ENCODE data around the gene CTSF. TPM values are rescaled to one million over a fixed set of nuclear protein-coding genes. Genes with fewer than 3 reads are reported as not detected.

CTSF gene
- total RNA-seq, 4 donors from 2014 or later, result 55.9 to 196 (median 121) TPM

- TF ChIP-seq, protein P1, sequence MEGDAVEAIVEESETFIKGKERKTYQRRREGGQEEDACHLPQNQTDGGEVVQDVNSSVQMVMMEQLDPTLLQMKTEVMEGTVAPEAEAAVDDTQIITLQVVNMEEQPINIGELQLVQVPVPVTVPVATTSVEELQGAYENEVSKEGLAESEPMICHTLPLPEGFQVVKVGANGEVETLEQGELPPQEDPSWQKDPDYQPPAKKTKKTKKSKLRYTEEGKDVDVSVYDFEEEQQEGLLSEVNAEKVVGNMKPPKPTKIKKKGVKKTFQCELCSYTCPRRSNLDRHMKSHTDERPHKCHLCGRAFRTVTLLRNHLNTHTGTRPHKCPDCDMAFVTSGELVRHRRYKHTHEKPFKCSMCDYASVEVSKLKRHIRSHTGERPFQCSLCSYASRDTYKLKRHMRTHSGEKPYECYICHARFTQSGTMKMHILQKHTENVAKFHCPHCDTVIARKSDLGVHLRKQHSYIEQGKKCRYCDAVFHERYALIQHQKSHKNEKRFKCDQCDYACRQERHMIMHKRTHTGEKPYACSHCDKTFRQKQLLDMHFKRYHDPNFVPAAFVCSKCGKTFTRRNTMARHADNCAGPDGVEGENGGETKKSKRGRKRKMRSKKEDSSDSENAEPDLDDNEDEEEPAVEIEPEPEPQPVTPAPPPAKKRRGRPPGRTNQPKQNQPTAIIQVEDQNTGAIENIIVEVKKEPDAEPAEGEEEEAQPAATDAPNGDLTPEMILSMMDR (IDR thresholded peaks at IDR 0.05; ENCODE audit: low read depth), result no peak
These were observed 3.4 kb downstream of the CTSF start for GRCh38 chr11:66564984-66565383.

DNA sequence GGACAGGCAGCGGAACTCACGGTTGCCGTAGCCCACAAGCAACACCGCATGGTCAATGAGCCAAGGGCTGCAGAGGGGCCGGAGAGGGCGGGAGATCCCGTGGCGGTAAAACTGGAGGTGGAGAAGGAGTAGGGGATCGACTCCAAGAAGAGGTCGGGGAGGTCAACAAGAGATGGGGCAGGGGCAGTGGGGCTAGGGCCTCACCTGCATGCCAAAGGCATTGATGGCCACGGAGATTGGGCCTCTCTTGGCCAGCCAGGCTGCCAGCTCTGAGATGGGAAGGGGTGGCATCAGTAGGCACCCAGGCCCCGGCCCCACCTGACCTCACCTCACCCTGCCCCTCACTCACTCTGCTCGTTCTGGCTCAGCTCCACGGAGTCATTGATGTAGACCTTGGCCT, 3.9 kb downstream of the CTSF start:
- TF ChIP-seq, protein P1 (IDR thresholded peaks at IDR 0.05; ENCODE audit: low read depth), result no peak

DNA sequence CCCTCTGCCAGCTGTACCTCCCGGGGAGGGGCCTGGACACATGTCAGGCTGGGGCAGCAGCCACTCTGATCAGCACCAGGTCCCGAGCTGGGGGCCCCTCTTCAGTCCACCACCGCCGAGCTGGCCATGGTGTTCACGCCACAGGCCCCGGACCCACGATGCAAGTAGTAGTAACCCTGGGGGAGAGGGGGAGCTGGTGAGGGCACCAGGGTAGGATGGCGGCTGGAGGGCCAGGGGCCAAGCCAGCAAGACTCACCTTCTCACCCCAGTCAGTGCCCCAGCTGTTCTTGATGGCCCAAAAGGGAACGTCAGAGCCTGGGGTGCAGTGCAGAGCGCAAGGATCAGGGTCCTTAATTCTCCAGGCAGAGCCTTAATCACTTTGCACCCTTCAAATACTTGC, 4.6 kb downstream of the CTSF start:
- TF ChIP-seq, protein P1 (IDR thresholded peaks at IDR 0.05; ENCODE audit: low read depth), result no peak

DNA sequence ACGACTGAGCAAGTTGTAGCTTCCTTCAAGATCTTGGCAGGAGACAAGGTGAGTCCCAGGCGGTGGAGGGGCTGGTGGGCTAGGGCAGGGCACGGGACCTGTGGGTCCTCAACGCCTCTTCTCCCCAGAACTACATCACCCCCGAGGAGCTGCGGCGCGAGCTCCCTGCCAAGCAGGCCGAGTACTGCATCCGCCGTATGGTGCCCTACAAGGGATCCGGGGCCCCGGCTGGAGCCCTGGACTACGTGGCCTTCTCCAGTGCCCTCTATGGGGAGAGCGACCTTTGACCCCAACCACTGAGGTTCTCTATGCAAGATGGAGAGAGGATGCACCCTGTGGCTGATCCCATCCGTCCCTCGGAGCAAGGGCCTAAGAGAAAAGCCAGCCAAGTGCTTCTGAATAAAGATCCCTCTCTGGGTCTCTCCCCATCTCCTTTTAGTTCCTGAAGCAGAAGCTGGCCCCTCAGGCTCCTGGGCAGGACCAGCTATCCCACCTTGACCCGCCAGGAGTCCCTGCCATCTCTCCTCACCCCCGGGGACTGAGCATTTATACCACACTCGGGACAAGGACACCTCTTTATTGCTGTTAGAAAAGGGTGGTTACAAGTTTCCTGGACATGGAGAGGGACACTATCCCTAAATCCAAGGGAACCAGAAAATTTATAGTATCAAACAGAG, 5.4 kb downstream of the CTSF start:
- TF ChIP-seq, protein P1 (IDR thresholded peaks at IDR 0.05; ENCODE audit: low read depth), result no peak

DNA sequence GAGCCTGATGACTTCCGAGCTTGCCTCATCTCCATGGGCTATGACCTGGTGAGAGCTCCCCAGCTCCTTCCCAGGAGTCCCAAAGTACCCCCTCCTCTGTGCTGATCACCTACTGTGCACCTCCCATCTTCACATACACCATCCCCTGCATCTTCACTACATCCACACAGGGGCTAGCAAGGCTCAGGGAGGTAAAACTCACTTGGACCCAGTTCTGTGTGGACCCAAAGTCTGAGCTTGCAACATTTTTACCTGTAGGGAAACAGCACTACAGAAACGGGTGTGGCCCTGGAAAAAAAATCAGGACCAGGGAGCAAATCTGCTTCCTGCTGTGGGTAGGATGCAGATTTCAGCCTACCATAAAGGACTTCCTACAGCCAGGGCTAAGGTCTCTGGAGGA, 6.1 kb downstream of the CTSF start:
- TF ChIP-seq, protein P1 (IDR thresholded peaks at IDR 0.05; ENCODE audit: low read depth), result no peak

- TF ChIP-seq, protein P1 (IDR thresholded peaks at IDR 0.05; ENCODE audit: low read depth), result no peak
These were observed 6.5 kb downstream of the CTSF start for GRCh38 chr11:66561975-66562248.

DNA sequence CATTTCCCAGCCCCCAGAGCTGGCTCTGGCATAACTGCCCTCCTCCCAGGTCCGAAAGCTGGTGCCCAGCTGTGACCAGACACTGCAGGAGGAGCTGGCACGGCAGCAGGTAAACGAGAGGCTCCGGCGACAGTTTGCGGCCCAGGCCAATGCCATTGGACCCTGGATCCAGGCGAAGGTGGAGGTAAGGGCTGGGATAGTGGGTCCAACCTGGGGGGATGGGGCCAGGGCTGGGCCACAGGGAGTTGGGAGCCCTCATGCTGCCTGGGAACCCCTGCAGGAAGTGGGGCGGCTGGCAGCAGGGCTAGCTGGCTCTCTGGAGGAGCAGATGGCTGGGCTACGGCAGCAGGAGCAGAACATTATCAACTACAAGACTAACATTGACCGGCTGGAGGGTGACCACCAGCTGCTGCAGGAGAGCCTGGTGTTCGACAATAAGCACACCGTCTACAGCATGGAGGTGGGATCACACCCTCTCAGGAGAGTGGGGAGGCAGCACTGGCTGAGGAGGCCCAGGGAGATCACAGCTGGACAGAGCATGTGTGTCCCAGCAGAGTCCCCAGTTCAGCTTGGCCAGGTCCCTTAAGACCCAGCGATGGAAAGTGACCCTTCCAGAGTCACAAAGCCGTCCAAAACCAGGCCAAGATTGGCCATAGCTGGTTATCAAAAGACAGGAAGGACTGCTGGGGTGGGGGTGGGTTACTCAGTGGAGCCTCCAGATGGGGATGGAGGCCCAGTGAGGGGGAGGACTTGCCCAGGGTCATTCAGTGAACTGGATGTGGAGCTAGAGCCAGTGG, 7.0 kb downstream of the CTSF start:
- TF ChIP-seq, protein P1 (IDR thresholded peaks at IDR 0.05; ENCODE audit: low read depth), result no peak
